Activated CD4-positive, alpha-beta T cell treated with anti-CD3 and anti-CD28 coated beads, Interleukin-2, amount 10 ng/mL, durations not matched to agents 7 days and 5 days (primary cell): ENCODE data around the gene EPS8L1. TPM values are rescaled to one million over a fixed set of nuclear protein-coding genes. Genes with fewer than 3 reads are reported as not detected.
A peak's percentile ranks its signal among the peaks of the same experiment; 100 is the strongest.

Experiments used
- CTCF ChIA-PET: fragments of 350-600 bp; sonication (Branson Sonifier 250); formaldehyde crosslinking; loops from one replicate; lab custom pipeline; 2021; ENCODE audit warnings: antibody characterized with exemption; lab: Charles Lee
- POLR2A ChIA-PET: fragments of 350-600 bp; sonication (Branson Sonifier 250); formaldehyde crosslinking; loops from one replicate; lab custom pipeline; 2021; ENCODE audit warnings: antibody characterized with exemption; lab: Charles Lee
- DNase-seq: peaks from one replicate; pipeline ENCODE4 v3.0.0-alpha.2; 2020
- H3K27ac Mint-ChIP-seq: one replicate; pipeline ENCODE4 v1.8.0; 2021; ENCODE audit warnings: mild to moderate bottlenecking, moderate library complexity, mixed read lengths
- H3K27me3 Mint-ChIP-seq: one replicate; pipeline ENCODE4 v1.8.0; 2021; ENCODE audit warnings: mixed read lengths
- H3K36me3 Mint-ChIP-seq: one replicate; pipeline ENCODE4 v1.8.0; 2021; ENCODE audit warnings: low read depth, mixed read lengths
- H3K4me1 Mint-ChIP-seq: one replicate; pipeline ENCODE4 v1.8.0; 2021; ENCODE audit warnings: mixed read lengths
- H3K4me3 Mint-ChIP-seq: one replicate; pipeline ENCODE4 v1.8.0; 2021; ENCODE audit warnings: mild to moderate bottlenecking, moderate library complexity, mixed read lengths
- H3K9me3 Mint-ChIP-seq: one replicate; pipeline ENCODE4 v1.8.0; 2021; ENCODE audit warnings: mixed read lengths
- total RNA-seq, 2 experiments: library from RNA; stranded (reverse); gene quantifications; one replicate each; pipeline ENCODE4 v1.2.3, GENCODE V29; 2021

The EPS8L1 gene
- total RNA-seq, 2 experiments from 2014 or later, result 3.2 to 5.5 TPM

DNA sequence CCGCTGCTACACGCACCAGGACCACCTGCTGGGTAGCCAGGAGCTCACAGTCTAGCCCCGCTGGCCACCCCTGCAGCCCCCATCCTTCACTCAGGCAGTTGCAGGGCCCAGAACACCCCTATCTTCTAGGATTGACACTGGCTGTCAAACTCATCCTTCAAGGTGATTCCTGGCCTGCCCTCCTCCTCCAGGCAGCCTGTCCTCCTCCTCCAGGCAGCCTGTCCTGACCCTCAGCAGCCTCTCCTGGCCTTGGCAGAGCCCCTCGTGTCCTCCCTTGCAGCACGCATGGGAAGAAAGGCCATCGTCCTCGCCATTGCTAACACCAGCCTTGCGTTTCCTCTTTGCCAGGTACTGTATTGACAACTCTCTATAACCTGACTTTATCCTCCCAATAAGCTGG is 3.8 kb upstream of the EPS8L1 start:
- Mint-ChIP-seq H3K9me3 (no peaks in the 10 kb centered on the region), H3K27ac (peak overlapping the region; percentile 76), H3K27me3 (peaks cover 42% of the 10 kb centered on the region), H3K4me3 (no peak overlapping the region), H3K4me1 (peaks cover 36% of the 10 kb centered on the region), H3K36me3 (peaks cover 2% of the 10 kb centered on the region)
- ChIA-PET CTCF (no interaction called here), POLR2A (no interaction called here)
- DNase-seq, result no peak

DNA sequence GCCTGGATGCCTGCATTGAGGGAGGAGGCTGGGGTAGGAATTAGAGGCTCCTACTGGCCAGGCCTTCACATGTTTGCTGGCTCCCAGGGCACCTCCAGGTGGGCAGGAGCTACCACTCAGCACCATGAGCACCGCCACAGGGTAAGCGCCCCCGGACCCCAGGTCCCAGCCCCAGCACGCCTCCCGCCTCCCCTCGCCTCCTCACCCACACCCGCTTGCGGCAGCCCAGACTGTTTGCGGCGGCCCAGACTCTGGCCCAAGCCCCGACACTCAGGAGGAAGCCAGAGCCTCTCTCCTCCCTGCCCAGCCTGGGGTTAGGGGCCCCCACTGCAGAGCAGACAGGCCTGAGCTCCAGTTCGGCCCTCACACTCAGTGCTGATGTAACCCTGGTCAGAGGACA is 652 bp downstream of the EPS8L1 start:
- Mint-ChIP-seq H3K4me3 (no peak overlapping the region), H3K9me3 (peaks cover 6% of the 10 kb centered on the region), H3K27me3 (peaks cover 16% of the 10 kb centered on the region), H3K4me1 (peaks cover 30% of the 10 kb centered on the region), H3K27ac (no peak overlapping the region), H3K36me3 (peaks cover 10% of the 10 kb centered on the region)
- ChIA-PET POLR2A (no interaction called here), CTCF (no interaction called here)
- no peak for DNase-seq

DNA sequence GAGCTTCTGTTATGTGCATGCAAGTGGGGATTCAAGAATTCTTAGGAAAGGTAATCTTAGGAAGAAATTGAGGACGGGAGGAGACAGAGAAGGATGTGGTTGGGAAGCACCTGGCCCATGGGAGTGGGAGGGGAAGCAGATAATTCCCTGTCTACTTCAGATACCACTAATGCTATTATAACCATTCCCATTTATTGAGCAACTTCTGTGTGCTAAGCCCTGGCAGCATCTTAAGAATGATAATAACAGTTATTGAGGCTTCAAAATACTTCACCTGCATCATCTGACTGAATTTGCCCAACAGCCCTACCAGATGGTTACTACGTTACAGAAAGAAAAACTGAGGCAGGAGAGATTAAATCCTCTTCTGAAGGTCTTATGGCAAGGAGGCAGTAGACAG is 1.4 kb downstream of the EPS8L1 start:
- no peak overlapping the region for H3K4me3 Mint-ChIP-seq

DNA sequence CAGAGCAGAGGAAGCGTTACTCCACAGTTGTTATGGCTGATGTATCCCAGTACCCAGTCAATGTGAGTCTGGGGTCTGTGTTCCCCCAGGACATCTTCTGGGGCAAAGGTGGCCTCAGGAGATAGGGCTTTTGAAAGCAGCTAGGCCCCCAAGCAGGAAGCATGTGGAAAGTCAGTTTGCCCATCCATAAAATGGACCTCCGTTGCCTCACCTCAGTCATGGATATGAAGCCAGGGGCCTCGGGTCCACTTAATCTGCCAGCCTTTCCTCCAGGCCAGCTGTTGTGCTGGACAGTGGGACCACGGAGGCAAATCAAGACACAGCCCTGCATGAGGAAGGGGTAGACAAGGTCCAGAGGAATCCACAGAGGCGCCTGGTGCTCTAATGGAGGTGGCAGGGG is 3.3 kb downstream of the EPS8L1 start:
- H3K27me3 Mint-ChIP-seq, result peaks cover 17% of the 10 kb centered on the region
- no peak overlapping the region for H3K4me3 Mint-ChIP-seq
- H3K9me3 Mint-ChIP-seq, result peaks cover 11% of the 10 kb centered on the region
- peaks cover 10% of the 10 kb centered on the region for H3K36me3 Mint-ChIP-seq
- POLR2A ChIA-PET, result no interaction called here
- peaks cover 30% of the 10 kb centered on the region for H3K4me1 Mint-ChIP-seq
- DNase-seq, result no peak
- no peak overlapping the region for H3K27ac Mint-ChIP-seq
- CTCF ChIA-PET, result interaction anchor here (1.9 kb wide), 1 partner anchor 16 kb away, joined by 4 read pairs; the partner anchor contains the start of gene RDH13

More for the DNA sequence above, 1.4 kb downstream of the EPS8L1 start:
- Mint-ChIP-seq H3K27ac (no peak overlapping the region), H3K36me3 (peaks cover 10% of the 10 kb centered on the region), H3K9me3 (peaks cover 6% of the 10 kb centered on the region), H3K27me3 (peaks cover 14% of the 10 kb centered on the region), H3K4me1 (peaks cover 28% of the 10 kb centered on the region)
- ChIA-PET CTCF (no interaction called here), POLR2A (no interaction called here)
- DNase-seq, result no peak

- POLR2A ChIA-PET, result no interaction called here
- H3K9me3 Mint-ChIP-seq, result peaks cover 11% of the 10 kb centered on the region
- DNase-seq, result no peak
- peaks cover 30% of the 10 kb centered on the region for H3K4me1 Mint-ChIP-seq
- peak overlapping the region; percentile 90 for H3K27ac Mint-ChIP-seq
- H3K27me3 Mint-ChIP-seq, result peaks cover 21% of the 10 kb centered on the region
- CTCF ChIA-PET, result interaction anchor here (1.3 to 1.9 kb wide), 2 partner anchors 17 to 81 kb away, joined by 4 read pairs; partner anchors contain the start of gene RDH13
- peak overlapping the region; percentile 75 for H3K4me3 Mint-ChIP-seq
- H3K36me3 Mint-ChIP-seq, result peaks cover 10% of the 10 kb centered on the region
These were observed 3.9 kb downstream of the EPS8L1 start for GRCh38 chr19:55079400-55080038.

- ChIA-PET CTCF (interaction anchor here (0.6 to 1.9 kb wide), 5 partner anchors 9 to 598 kb away, joined by 3 to 4 read pairs (median 4); partner anchors contain the start of gene RDH13), POLR2A (no interaction called here)
- Mint-ChIP-seq H3K27me3 (peaks cover 27% of the 10 kb centered on the region), H3K9me3 (peaks cover 11% of the 10 kb centered on the region), H3K4me1 (peaks cover 30% of the 10 kb centered on the region), H3K4me3 (peak overlapping the region; percentile 75), H3K36me3 (peaks cover 10% of the 10 kb centered on the region), H3K27ac (peak overlapping the region; percentile 90)
- peak; percentile 76 for DNase-seq
These were observed 4.7 kb downstream of the EPS8L1 start for GRCh38 chr19:55080121-55080967.

- Mint-ChIP-seq H3K36me3 (peaks cover 10% of the 10 kb centered on the region), H3K9me3 (peaks cover 11% of the 10 kb centered on the region), H3K27me3 (peaks cover 36% of the 10 kb centered on the region), H3K27ac (peak overlapping the region; percentile 90), H3K4me3 (peak overlapping the region; percentile 75), H3K4me1 (peaks cover 30% of the 10 kb centered on the region)
- DNase-seq, result peak; percentile 93
- ChIA-PET POLR2A (no interaction called here), CTCF (interaction anchor here (0.6 to 1.9 kb wide), 5 partner anchors 9 to 599 kb away, joined by 3 to 4 read pairs (median 4); partner anchors contain the start of gene RDH13)
These were observed 5.5 kb downstream of the EPS8L1 start for GRCh38 chr19:55080968-55081769.

GRCh38 chr19:55081770-55082019 is 6.0 kb downstream of the EPS8L1 start:
- H3K36me3 Mint-ChIP-seq, result peaks cover 10% of the 10 kb centered on the region
- peaks cover 11% of the 10 kb centered on the region for H3K9me3 Mint-ChIP-seq
- ChIA-PET CTCF (no interaction called here), POLR2A (no interaction called here)
- H3K4me1 Mint-ChIP-seq, result peaks cover 30% of the 10 kb centered on the region
- H3K4me3 Mint-ChIP-seq, result peak overlapping the region; percentile 75
- DNase-seq, result no peak
- H3K27me3 Mint-ChIP-seq, result peaks cover 36% of the 10 kb centered on the region
- peak overlapping the region; percentile 90 for H3K27ac Mint-ChIP-seq

GRCh38 chr19:55082020-55082851 is 6.6 kb downstream of the EPS8L1 start:
- ChIA-PET POLR2A (no interaction called here), CTCF (interaction anchor here (0.6 to 1.4 kb wide), 2 partner anchors 25 to 177 kb away, joined by 3 to 5 read pairs; no protein-coding TSS in a partner anchor)
- Mint-ChIP-seq H3K4me1 (peaks cover 33% of the 10 kb centered on the region), H3K27ac (peak overlapping the region; percentile 66), H3K9me3 (peaks cover 11% of the 10 kb centered on the region), H3K27me3 (peaks cover 35% of the 10 kb centered on the region), H3K4me3 (peak overlapping the region; percentile 61), H3K36me3 (peaks cover 10% of the 10 kb centered on the region)
- peak; percentile 45 for DNase-seq

DNA sequence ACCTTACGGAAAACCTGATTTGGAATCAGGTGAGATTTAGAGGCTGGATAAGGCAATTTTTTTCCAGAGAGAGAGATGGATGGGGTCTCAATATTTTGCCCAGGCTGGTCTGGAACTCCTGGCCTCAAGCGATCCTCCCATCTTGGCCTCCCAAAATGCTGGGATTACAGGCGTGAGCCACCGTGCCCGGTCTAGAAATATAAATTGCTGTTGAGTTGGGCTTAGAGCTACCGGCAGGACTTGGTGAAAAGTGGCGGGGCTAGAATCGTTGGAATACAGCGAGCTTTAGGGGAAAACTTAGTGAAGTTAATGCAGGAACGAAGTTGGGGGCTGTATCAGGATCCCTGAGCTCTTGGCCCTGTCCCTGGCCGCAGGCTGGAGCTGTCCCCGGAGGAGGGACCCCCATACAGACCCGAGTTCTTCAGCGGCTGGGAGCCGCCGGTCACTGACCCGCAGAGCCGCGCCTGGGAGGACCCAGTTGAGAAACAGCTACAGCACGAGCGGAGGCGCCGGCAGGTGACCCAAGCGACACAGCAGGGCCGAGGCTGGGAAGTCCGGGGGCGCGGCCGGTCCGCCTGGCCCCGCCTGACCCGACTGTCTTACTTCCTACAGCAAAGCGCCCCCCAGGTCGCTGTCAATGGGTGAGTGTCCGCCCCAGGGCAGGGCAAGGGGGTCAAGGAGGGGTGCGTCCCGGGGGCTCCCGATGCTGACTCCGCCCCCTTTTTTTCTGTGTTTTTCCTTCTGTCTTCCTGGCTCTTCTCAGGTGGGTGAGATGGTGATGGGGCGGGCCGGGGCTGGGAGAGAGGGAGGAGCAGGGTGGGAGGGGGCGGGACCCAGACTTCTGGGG is 7.6 kb downstream of the EPS8L1 start:
- peaks cover 19% of the 10 kb centered on the region for H3K36me3 Mint-ChIP-seq
- no peak for DNase-seq
- H3K27me3 Mint-ChIP-seq, result peaks cover 44% of the 10 kb centered on the region
- H3K27ac Mint-ChIP-seq, result no peak overlapping the region
- H3K4me1 Mint-ChIP-seq, result peaks cover 41% of the 10 kb centered on the region
- POLR2A ChIA-PET, result no interaction called here
- H3K4me3 Mint-ChIP-seq, result no peak overlapping the region
- peaks cover 11% of the 10 kb centered on the region for H3K9me3 Mint-ChIP-seq
- CTCF ChIA-PET, result interaction anchor here (0.6 to 2.0 kb wide), 3 partner anchors 13 to 176 kb away, joined by 3 to 7 read pairs (median 5); no protein-coding TSS in a partner anchor

GRCh38 chr19:55084416-55084815 is 8.7 kb downstream of the EPS8L1 start:
- peaks cover 45% of the 10 kb centered on the region for H3K27me3 Mint-ChIP-seq
- CTCF ChIA-PET, result interaction anchor here (0.6 to 2.0 kb wide), 2 partner anchors 14 to 23 kb away, joined by 3 to 7 read pairs; no protein-coding TSS in a partner anchor

More at GRCh38 chr19:55084416-55084815, 8.7 kb downstream of the EPS8L1 start:
- Mint-ChIP-seq H3K9me3 (peaks cover 9% of the 10 kb centered on the region), H3K36me3 (peaks cover 22% of the 10 kb centered on the region), H3K27ac (no peak overlapping the region), H3K4me3 (no peak overlapping the region), H3K4me1 (peaks cover 45% of the 10 kb centered on the region)
- no peak for DNase-seq
- POLR2A ChIA-PET, result no interaction called here
